HepG2 (cell line): ENCODE results near the gene ASXL1. TPM values are rescaled to one million over a fixed set of nuclear protein-coding genes. Genes with fewer than 3 reads are reported as not detected.

Source experiments
- FUBP1 ChIP-seq: sonication (generic); formaldehyde crosslinking; IDR thresholded peaks from 2 replicates; pipeline ENCODE4 v1.5.1; 2020; ENCODE audit warnings: missing genetic modification reagents, mild to moderate bottlenecking, borderline replicate concordance
- MBD4 ChIP-seq: IDR thresholded peaks from 2 replicates; pipeline ENCODE4 v1.6.1; 2012; ENCODE audit warnings: low read length, inconsistent platforms, borderline replicate concordance
- POGZ ChIP-seq: sonication (generic); formaldehyde crosslinking; IDR thresholded peaks from 2 replicates; pipeline ENCODE4 v1.4.0; 2020; ENCODE audit warnings: mild to moderate bottlenecking, missing genetic modification reagents
- POLR2AphosphoS2 ChIP-seq: IDR thresholded peaks from 2 replicates; pipeline ENCODE4 v1.6.1; 2011; ENCODE audit warnings: low read depth, low read length, improper control_type of control experiment
- THAP11 ChIP-seq: IDR thresholded peaks from 2 replicates; pipeline ENCODE4 v1.6.1; 2016; ENCODE audit warnings: missing biosample characterization, missing genetic modification reagents
- XRCC5 ChIP-seq: fragments of 200-400 bp; formaldehyde crosslinking; optimal IDR thresholded peaks from 2 replicates; pipeline ENCODE3; 2017; ENCODE audit warnings: mild to moderate bottlenecking, low read length
- ZBTB40 ChIP-seq, 2 experiments: fragments of 450-650 bp in 1 of 2; sonication (generic) in 1 of 2; formaldehyde crosslinking in 1 of 2; IDR thresholded peaks; 2 replicates each; pipeline versions ENCODE4 v1.6.1 to v1.8.0; 2016 to 2022; ENCODE audit warnings: antibody characterized with exemption in 1 of 2, mild to moderate bottlenecking in 1 of 2, missing genetic modification reagents in 1 of 2
- ZNF264 ChIP-seq: sonication (generic); formaldehyde crosslinking; IDR thresholded peaks from 2 replicates; pipeline ENCODE4 v1.4.0; 2020; ENCODE audit warnings: missing genetic modification reagents
- ZNF362 ChIP-seq: sonication (generic); formaldehyde crosslinking; IDR thresholded peaks from 2 replicates; pipeline ENCODE4 v1.4.0; 2020; ENCODE audit warnings: missing genetic modification reagents, mild to moderate bottlenecking, borderline replicate concordance
- ZNF556 ChIP-seq: sonication (generic); formaldehyde crosslinking; IDR thresholded peaks from 2 replicates; pipeline ENCODE4 v1.4.0; 2020; ENCODE audit warnings: mild to moderate bottlenecking, missing genetic modification reagents, borderline replicate concordance
- ZNF678 ChIP-seq: sonication (generic); formaldehyde crosslinking; IDR thresholded peaks from 2 replicates; pipeline ENCODE4 v1.4.0; 2020; ENCODE audit warnings: mild to moderate bottlenecking, missing genetic modification reagents
- polyA plus RNA-seq, 8 experiments: library from polyadenylated mRNA; depleted of rRNA in 3 of 8; stranded (reverse) in 7 of 8; unstranded in 1 of 8; fragments of >200 nt; fragmentation: Illumina TruSeq in 4 of 8; extraction: Trizol in 4 of 8; gene quantifications; 2 replicates each; pipeline versions ENCODE4 v1.2.1 to v1.2.3, GENCODE V29; 2011 to 2016; ENCODE audit warnings: low read depth in 4 of 8, missing spikeins in 1 of 8, mixed read lengths in 1 of 8; ENCODE audit not compliant: insufficient read depth in 1 of 8
- total RNA-seq, 5 experiments: library from RNA; depleted of rRNA; stranded (reverse); fragments of >200 nt; fragmentation: Illumina TruSeq; extraction: Trizol; gene quantifications; 2 replicates each; pipeline ENCODE4 v1.2.3, GENCODE V29; 2016; ENCODE audit warnings: low read depth in 1 of 5

The ASXL1 gene
- total and polyA plus RNA-seq, 2 of the 13 experiments (the other 11 are each of a cell fraction or from before 2014, with no cell fraction given): 62.1 to 74.8 TPM

GRCh38 chr20:32484225-32484957 is 126.3 kb downstream of the ASXL1 start (continued):
- no peak for TF ChIP-seq ZBTB40 (IDR thresholded peaks at IDR 0.05)
- peak; percentile 21; the same call in 1 of the 2 replicates for TF ChIP-seq ZBTB40 (CRISPR knock-in tag; IDR thresholded peaks at IDR 0.05)
- no peak; the same call in 1 of the 2 replicates for TF ChIP-seq POGZ
- no peak for TF ChIP-seq ZNF264 (CRISPR knock-in tag)
- no peak for TF ChIP-seq THAP11 (CRISPR knock-in tag)
- TF ChIP-seq ZNF678 (CRISPR knock-in tag): no peak
- no peak for TF ChIP-seq XRCC5
- TF ChIP-seq ZNF362 (CRISPR knock-in tag): no peak
- 0 out of 2 replicates have a peak, but pooled peaks have one; percentile 70 for TF ChIP-seq FUBP1
- TF ChIP-seq MBD4: no peak
- TF ChIP-seq POLR2AphosphoS2: no peak
- TF ChIP-seq ZNF556 (CRISPR knock-in tag): no peak
